K562 (cell line): ENCODE measurements around the gene VSX2. TPM values are rescaled to one million over a fixed set of nuclear protein-coding genes. Genes with fewer than 3 reads are reported as not detected.

Source experiments
- ATAC-seq: fragments of 200-7000 bp; cut with Tn5 transposase; 3 replicates; pipeline ENCODE4 v1.9.1; 2020; ENCODE audit warnings: moderate library complexity
- BruUV-seq: library from RNA; stranded (reverse); fragments of 400-500 nt; replicated peaks from 2 replicates; lab custom pipeline; 2021; lab: Mats Ljungman, UMichigan
- CTCF ChIA-PET: fragments of 300-600 bp; formaldehyde crosslinking; extraction: SDS; loops from one replicate; lab custom pipeline; 2021; ENCODE audit warnings: low intra/inter-chr PET ratio; lab: Yijun Ruan, JAX
- POLR2A ChIA-PET: fragments of 300-600, 350-650 bp; sonication (Branson Sonifier 250); formaldehyde crosslinking; extraction: SDS; loops from one replicate; lab custom pipeline; 2021; ENCODE audit warnings: antibody characterized with exemption, inconsistent platforms; lab: Yijun Ruan, JAX
- DNase-seq, 4 experiments: peaks; one replicate each; pipeline versions ENCODE4 v3.0.0 to v3.0.0-alpha.2; 2011 to 2018; ENCODE audit warnings: low spot score in 3 of 4, mixed read lengths in 3 of 4; ENCODE audit errors: extremely low read depth in 1 of 4
- FAIRE-seq: peaks from 2 replicates; lab custom pipeline; 2011; peaks lifted over from hg19 to GRCh38; lab: Jason Lieb, UNC
- H2AFZ ChIP-seq: 2 replicates; pipeline ENCODE4 v1.6.0; 2011; ENCODE audit warnings: low read depth, low read length, control low read depth, inconsistent platforms
- H3K27ac ChIP-seq: fragments of 200-600 bp; 3 replicates; pipeline ENCODE4 v1.8.0; 2011; ENCODE audit warnings: low read depth, mild to moderate bottlenecking, control low read depth, inconsistent platforms, low read length, moderate library complexity, mixed read lengths; ENCODE audit errors: extremely low read depth
- H3K27me3 ChIP-seq, 2 experiments: fragments of 300-600 bp in 1 of 2; 2 replicates in 1 of 2; 3 replicates in 1 of 2; pipeline versions ENCODE4 v1.6.0 to v1.8.0; 2011; ENCODE audit warnings: inconsistent platforms in 2 of 2, low read length in 2 of 2, mild to moderate bottlenecking in 1 of 2, mixed read lengths in 1 of 2, moderate library complexity in 1 of 2; ENCODE audit not compliant: control insufficient read depth in 2 of 2, insufficient read depth in 2 of 2
- H3K36me3 ChIP-seq: fragments of 300-600 bp; 3 replicates; pipeline ENCODE4 v1.8.0; 2011; ENCODE audit warnings: mild to moderate bottlenecking, low read length, inconsistent platforms; ENCODE audit not compliant: control insufficient read depth, insufficient read depth
- H3K4me1 ChIP-seq, 2 experiments: fragments of 200-600 bp in 1 of 2; replicated peaks in 1 of 2; 2 replicates in 1 of 2; 3 replicates in 1 of 2; pipeline versions ENCODE4 v1.5.1 to v1.8.0; 2011; ENCODE audit warnings: inconsistent platforms in 2 of 2, low read length in 2 of 2, mild to moderate bottlenecking in 1 of 2, mixed read lengths in 1 of 2, moderate library complexity in 1 of 2; ENCODE audit not compliant: control insufficient read depth in 2 of 2, insufficient read depth in 2 of 2
- H3K4me2 ChIP-seq: 2 replicates; pipeline ENCODE4 v1.6.1; 2011; ENCODE audit warnings: low read length, control low read depth, inconsistent platforms, mixed read lengths; ENCODE audit not compliant: insufficient read depth
- H3K4me3 ChIP-seq: fragments of 200-600 bp; sonication (generic), shearing (Covaris generic); 2 replicates; pipeline ENCODE4 v1.5.1; 2016; ENCODE audit warnings: control low read depth, inconsistent platforms
- H3K79me2 ChIP-seq: fragments of 200-600 bp; 3 replicates; pipeline ENCODE4 v1.8.0; 2011; ENCODE audit warnings: low read length, inconsistent platforms; ENCODE audit not compliant: control insufficient read depth, insufficient read depth
- H3K9ac ChIP-seq, 2 experiments: 2 replicates each; pipeline versions ENCODE4 v1.6.0 to v1.6.1; 2011; ENCODE audit warnings: low read depth in 2 of 2, low read length in 2 of 2, control low read depth in 1 of 2, inconsistent platforms in 1 of 2, mild to moderate bottlenecking in 1 of 2, mixed read lengths in 1 of 2; ENCODE audit not compliant: insufficient read depth in 1 of 2
- H3K9me1 ChIP-seq: one replicate; pipeline ENCODE4 v1.6.0; 2011; ENCODE audit warnings: inconsistent platforms, mild to moderate bottlenecking, low read length, moderate library complexity; ENCODE audit not compliant: control insufficient read depth, insufficient read depth
- H3K9me3 ChIP-seq: replicated peaks from 2 replicates; pipeline ENCODE4 v1.5.1; 2011; ENCODE audit warnings: low read depth, low read length, inconsistent platforms; ENCODE audit not compliant: control insufficient read depth, insufficient read depth
- H4K20me1 ChIP-seq: replicated peaks from 2 replicates; pipeline ENCODE4 v1.6.1; 2011; ENCODE audit warnings: low read length, inconsistent platforms, mixed read lengths; ENCODE audit not compliant: control insufficient read depth, insufficient read depth
- CGGBP1 ChIP-seq: fragments of 250-450 bp; sonication (Bioruptor Pico); IDR thresholded peaks from 2 replicates; pipeline ENCODE4 v1.9.0; 2021; ENCODE audit warnings: mild to moderate bottlenecking
- FIP1L1 ChIP-seq: fragments of 200-400 bp; formaldehyde crosslinking; IDR thresholded peaks from 2 replicates; pipeline ENCODE4 v1.6.1; 2018; ENCODE audit warnings: mild to moderate bottlenecking, low read depth, low read length; ENCODE audit not compliant: poor library complexity, severe bottlenecking
- HMBOX1 ChIP-seq: sonication (generic); IDR thresholded peaks from 2 replicates; pipeline ENCODE4 v1.6.1; 2016
- ILF3 ChIP-seq: fragments of 450-650 bp; IDR thresholded peaks from 2 replicates; pipeline ENCODE4 v1.6.1; 2018; ENCODE audit warnings: antibody characterized with exemption, mild to moderate bottlenecking, moderate library complexity, borderline replicate concordance
- MTA2 ChIP-seq: fragments of 450-650 bp; IDR thresholded peaks from 2 replicates; pipeline ENCODE4 v1.6.1; 2016; ENCODE audit warnings: low read depth
- NFIC ChIP-seq: fragments of 450-650 bp; IDR thresholded peaks from 2 replicates; pipeline ENCODE4 v1.6.1; 2017; ENCODE audit warnings: mild to moderate bottlenecking, inconsistent platforms
- PBX2 ChIP-seq, 2 experiments: IDR thresholded peaks in 1 of 2; conservative IDR thresholded peaks in 1 of 2; 2 replicates each; pipeline ENCODE4 v1.6.1; 2016; ENCODE audit warnings: low read depth in 2 of 2, mild to moderate bottlenecking in 1 of 2, missing compliant biosample characterization in 1 of 2, missing genetic modification characterization in 1 of 2, moderate library complexity in 1 of 2
- RBFOX2 ChIP-seq: fragments of 200-400 bp; formaldehyde crosslinking; IDR thresholded peaks from 2 replicates; pipeline ENCODE4 v1.6.1; 2017; ENCODE audit warnings: low read depth, mild to moderate bottlenecking, low read length, moderate library complexity
- SNRNP70 ChIP-seq: fragments of 200-400 bp; formaldehyde crosslinking; optimal IDR thresholded peaks from 2 replicates; pipeline ENCODE3; 2017; ENCODE audit warnings: low read depth, low read length
- XRCC5 ChIP-seq: fragments of 200-400 bp; formaldehyde crosslinking; IDR thresholded peaks from 2 replicates; pipeline ENCODE4 v1.6.1; 2017; ENCODE audit warnings: low read depth, mild to moderate bottlenecking, low read length
- ZBTB17 ChIP-seq: fragments of 450-650 bp; formaldehyde crosslinking; IDR thresholded peaks from 2 replicates; pipeline ENCODE4 v1.4.0; 2020; ENCODE audit warnings: mild to moderate bottlenecking
- ZBTB7A ChIP-seq: IDR thresholded peaks from 2 replicates; pipeline ENCODE4 v1.6.1; 2011; ENCODE audit warnings: low read depth, mild to moderate bottlenecking, low read length, moderate library complexity, borderline replicate concordance; ENCODE audit not compliant: control insufficient read depth
- ZNF24 ChIP-seq: fragments of 450-650 bp; IDR thresholded peaks from 2 replicates; pipeline ENCODE4 v1.6.1; 2016
- ZNF764 ChIP-seq: fragments of 250-450 bp; sonication (Bioruptor Pico); IDR thresholded peaks from 2 replicates; pipeline ENCODE4 v1.4.0; 2020; ENCODE audit warnings: low read depth, mild to moderate bottlenecking, moderate library complexity
- ZSCAN29 ChIP-seq: fragments of 450-650 bp; IDR thresholded peaks from 2 replicates; pipeline ENCODE4 v1.6.1; 2017
- WGBS: fragments of 100-300 bp; shearing (Covaris generic); methylation state at CpG from one replicate; pipeline ENCODE4 v1.1.6; 2016; ENCODE audit warnings: low coverage, mixed read lengths; ENCODE audit not compliant: insufficient coverage; ENCODE audit errors: missing lambda C conversion rate; 5-methylcytosine and 5-hydroxymethylcytosine counted together
- in situ Hi-C: fragments of 300-500 bp; cut with MboI; formaldehyde crosslinking; loops from 4 replicates; pipeline ENCODE4 v1.15.0; 2018; ENCODE audit warnings: inconsistent platforms, mixed read lengths
- intact Hi-C: fragments of 100-400 bp; cut with micrococcal nuclease; formaldehyde crosslinking; loops from 2 replicates; pipeline ENCODE4 v1.14.2; 2022
- polyA plus RNA-seq, 8 experiments: library from polyadenylated mRNA; depleted of rRNA in 4 of 8; stranded (reverse) in 5 of 8; unstranded in 3 of 8; fragments of >200 nt; fragmentation: Nextera tagmentation in 2 of 8; fragmentation: Illumina TruSeq in 1 of 8; extraction: Ambion mirVana in 2 of 8; extraction: Trizol in 1 of 8; gene quantifications; 2 replicates each; pipeline versions ENCODE4 v1.2.1 to v1.2.3, GENCODE V29; 2011 to 2014; ENCODE audit warnings: inconsistent platforms in 1 of 8, missing spikeins in 1 of 8
- total RNA-seq, 7 experiments: library from RNA; depleted of rRNA in 6 of 7; stranded (reverse); fragments of >200 nt in 6 of 7; fragmentation: Illumina TruSeq in 2 of 7; extraction: Trizol in 2 of 7; gene quantifications; 2 replicates each; pipeline versions ENCODE4 v1.2.1 to v1.2.3, GENCODE V29; 2011 to 2021; ENCODE audit warnings: low replicate concordance in 1 of 7

VSX2 gene
- total and polyA plus RNA-seq, 9 of the 15 experiments (the other 6 are each of a cell fraction or from before 2014, with no cell fraction given), result 0.04 TPM; not detected in 8

GRCh38 chr14:74216671-74217070, 22.6 kb upstream of the VSX2 start:
- intact Hi-C loops (loop anchor here (2.0 to 10.0 kb wide), 2 partner anchors 34 to 102 kb away; no protein-coding TSS in a partner anchor), in situ Hi-C loops (no loop called here)
- Histone ChIP-seq H3K36me3 (no peaks in the 10 kb centered on the region), H3K4me1 (peaks cover 0 to 14% of the 10 kb centered on the region in 2 experiments; a peak in 3 of 5 replicates), H3K4me2 (no peak overlapping the region), H4K20me1 (peaks cover 6% of the 10 kb centered on the region), H3K9me1 (no peaks in the 10 kb centered on the region), H3K9ac (no peak overlapping the region), H3K4me3 (no peak overlapping the region), H3K79me2 (no peaks in the 10 kb centered on the region), H3K9me3 (no peaks in the 10 kb centered on the region), H2AFZ (no peak overlapping the region), H3K27me3 (peaks cover 2 to 37% of the 10 kb centered on the region in 2 experiments; a peak in 2 of 5 replicates), H3K27ac (no peak overlapping the region)
- ChIA-PET CTCF (interaction anchor here (0.9 kb wide), 1 partner anchor 34 kb away, joined by 4 read pairs; no protein-coding TSS in a partner anchor), POLR2A (no interaction called here)
- no TSS peak for BruUV-seq
- 16% methylated on average over 6 of the region's 11 CpGs for WGBS
- FAIRE-seq, result no peak
- TF ChIP-seq XRCC5 (no peak), ZBTB17 (no peak), SNRNP70 (no peak), MTA2 (no peak), RBFOX2 (no peak), HMBOX1 (no peak), NFIC (no peak), PBX2 (CRISPR knock-in tag; IDR thresholded peaks at IDR 0.05; ENCODE audit: low read depth) (no peak), PBX2 (tag; conservative IDR thresholded peaks at IDR 0.05; ENCODE audit: low read depth) (no peak), ZNF764 (CRISPR knock-in tag) (no peak), FIP1L1 (no peak), ZSCAN29 (no peak), ILF3 (no peak), ZBTB7A (no peak), CGGBP1 (no peak), ZNF24 (no peak)
- ATAC-seq, result no peak
- no peak for DNase-seq
